Ishikawa (cell line): ENCODE data around the gene CENPL.

Experiments used
- CEBPB ChIP-seq: IDR thresholded peaks from 2 replicates; pipeline ENCODE4 v1.6.1; 2012
- CREB1 ChIP-seq: IDR thresholded peaks from 2 replicates; pipeline ENCODE4 v1.6.1; 2012; ENCODE audit warnings: low read depth
- EGR1 ChIP-seq: IDR thresholded peaks from 2 replicates; pipeline ENCODE4 v1.6.1; 2012
- EP300 ChIP-seq: IDR thresholded peaks from 2 replicates; pipeline ENCODE4 v1.6.1; 2012; ENCODE audit warnings: borderline replicate concordance
- FOXM1 ChIP-seq: IDR thresholded peaks from 2 replicates; pipeline ENCODE4 v1.6.1; 2012; ENCODE audit warnings: low read depth, borderline replicate concordance
- NFIC ChIP-seq: IDR thresholded peaks from 2 replicates; pipeline ENCODE4 v1.6.1; 2012
- RAD21 ChIP-seq: IDR thresholded peaks from 2 replicates; pipeline ENCODE4 v1.6.1; 2012; ENCODE audit warnings: low read depth
- REST ChIP-seq: IDR thresholded peaks from 2 replicates; pipeline ENCODE4 v1.6.1; 2012; ENCODE audit warnings: low read depth, mild to moderate bottlenecking
- TAF1 ChIP-seq: IDR thresholded peaks from 2 replicates; pipeline ENCODE4 v1.6.1; 2012; ENCODE audit warnings: low read depth, mild to moderate bottlenecking
- TCF12 ChIP-seq: IDR thresholded peaks from 2 replicates; pipeline ENCODE4 v1.6.1; 2012; ENCODE audit warnings: low read depth
- TEAD4 ChIP-seq: IDR thresholded peaks from 2 replicates; pipeline ENCODE4 v1.6.1; 2012
- YY1 ChIP-seq: IDR thresholded peaks from 2 replicates; pipeline ENCODE4 v1.6.1; 2012; ENCODE audit warnings: low read depth
- ZBTB7A ChIP-seq: IDR thresholded peaks from 2 replicates; pipeline ENCODE4 v1.6.1; 2012; ENCODE audit warnings: low read depth
- TF ChIP-seq, protein P1 (sequence below): IDR thresholded peaks from 2 replicates; pipeline ENCODE4 v1.6.1; 2012
- TF ChIP-seq, protein P2 (sequence below): IDR thresholded peaks from 2 replicates; pipeline ENCODE4 v1.6.1; 2012

Gene CENPL

DNA sequence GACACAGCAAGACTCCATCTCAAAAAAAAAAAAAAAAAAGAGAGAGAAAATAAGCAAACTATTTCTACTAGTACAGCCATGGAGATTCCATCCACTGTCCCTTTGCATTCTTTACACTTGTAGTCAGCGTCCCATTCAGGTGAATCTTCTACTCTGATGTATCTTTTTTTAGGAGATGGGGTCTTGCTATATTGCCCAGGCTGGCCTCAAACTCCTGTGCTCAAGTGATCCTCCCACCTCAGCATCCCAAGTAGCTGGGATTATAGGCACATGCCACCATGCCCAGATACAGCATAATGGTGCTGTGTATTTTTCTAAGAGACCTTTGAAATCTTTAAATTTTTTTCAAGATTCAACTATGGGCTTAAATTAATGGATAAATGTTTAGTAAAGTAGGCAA, 8.1 kb upstream of the CENPL start:
- TF ChIP-seq CEBPB: no peak
- no peak for TF ChIP-seq TEAD4
- TF ChIP-seq CREB1: no peak
- no peak for TF ChIP-seq TAF1
- TF ChIP-seq, protein P1, sequence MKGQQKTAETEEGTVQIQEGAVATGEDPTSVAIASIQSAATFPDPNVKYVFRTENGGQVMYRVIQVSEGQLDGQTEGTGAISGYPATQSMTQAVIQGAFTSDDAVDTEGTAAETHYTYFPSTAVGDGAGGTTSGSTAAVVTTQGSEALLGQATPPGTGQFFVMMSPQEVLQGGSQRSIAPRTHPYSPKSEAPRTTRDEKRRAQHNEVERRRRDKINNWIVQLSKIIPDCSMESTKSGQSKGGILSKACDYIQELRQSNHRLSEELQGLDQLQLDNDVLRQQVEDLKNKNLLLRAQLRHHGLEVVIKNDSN: no peak
- TF ChIP-seq FOXM1: no peak
- no peak for TF ChIP-seq TCF12
- no peak for TF ChIP-seq EGR1
- TF ChIP-seq NFIC: no peak
- TF ChIP-seq EP300: no peak
- no peak for TF ChIP-seq REST
- TF ChIP-seq RAD21: no peak
- TF ChIP-seq, protein P2, sequence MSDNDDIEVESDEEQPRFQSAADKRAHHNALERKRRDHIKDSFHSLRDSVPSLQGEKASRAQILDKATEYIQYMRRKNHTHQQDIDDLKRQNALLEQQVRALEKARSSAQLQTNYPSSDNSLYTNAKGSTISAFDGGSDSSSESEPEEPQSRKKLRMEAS: no peak
- no peak for TF ChIP-seq ZBTB7A
- no peak for TF ChIP-seq YY1

GRCh38 chr1:173827611-173828010, 2.9 kb upstream of the CENPL start:
- TF ChIP-seq EP300: no peak
- TF ChIP-seq REST: no peak
- TF ChIP-seq TEAD4: no peak
- TF ChIP-seq CREB1: no peak
- TF ChIP-seq TAF1: no peak
- TF ChIP-seq TCF12: no peak
- TF ChIP-seq NFIC: no peak
- no peak for TF ChIP-seq YY1
- no peak for TF ChIP-seq FOXM1
- TF ChIP-seq EGR1: no peak
- TF ChIP-seq ZBTB7A: no peak
- TF ChIP-seq, protein P2: no peak
- no peak for TF ChIP-seq CEBPB
- TF ChIP-seq, protein P1: no peak
- TF ChIP-seq RAD21: no peak

- no peak for TF ChIP-seq REST
- TF ChIP-seq TEAD4: 0 out of 2 replicates have a peak, but pooled peaks have one; percentile 4
Measured at GRCh38 chr1:173823781-173824314, 835 bp downstream of the CENPL start.

DNA sequence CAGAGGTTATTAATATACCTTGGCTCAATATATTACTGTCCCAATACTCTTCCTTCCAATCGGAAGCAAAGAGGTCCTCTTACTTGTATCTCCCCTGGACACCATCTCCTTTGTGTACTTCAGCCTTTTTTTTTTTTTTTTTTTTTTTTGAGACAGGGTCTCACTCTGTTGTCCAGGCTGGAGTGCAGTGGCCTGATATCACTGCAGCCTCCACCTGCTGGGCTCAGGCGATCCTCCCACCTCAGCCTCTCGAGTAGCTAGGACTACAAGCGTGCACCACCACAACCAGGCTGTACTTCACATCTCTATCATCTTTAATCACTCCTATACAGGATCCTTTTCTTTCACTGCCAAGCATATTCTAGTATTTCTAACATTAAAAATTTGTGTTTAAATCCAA, 3.0 kb downstream of the CENPL start:
- TF ChIP-seq ZBTB7A (no peak), EGR1 (no peak), YY1 (no peak), NFIC (no peak), REST (no peak), TAF1 (no peak), TEAD4 (no peak), TCF12 (no peak), CREB1 (no peak), EP300 (no peak), FOXM1 (no peak)
- TF ChIP-seq, protein P2: no peak
